Endodermal cell (in vitro differentiated cells): ENCODE data around the gene TRRAP. TPM values are rescaled to one million over a fixed set of nuclear protein-coding genes. Genes with fewer than 3 reads are reported as not detected.
A peak's percentile ranks its signal among the peaks of the same experiment; 100 is the strongest.

Experiments used
- DNase-seq: peaks from one replicate; pipeline ENCODE4 v3.0.0-alpha.2; 2017
- H3K27ac ChIP-seq: 2 replicates; pipeline ENCODE4 v1.5.1; 2013; ENCODE audit warnings: mild to moderate bottlenecking, low read depth, low read length, moderate library complexity
- H3K27me3 ChIP-seq: 2 replicates; pipeline ENCODE4 v1.6.1; 2013; ENCODE audit warnings: mild to moderate bottlenecking, low read length, moderate library complexity; ENCODE audit not compliant: insufficient read depth, control insufficient read depth, poor library complexity, severe bottlenecking
- H3K36me3 ChIP-seq: 2 replicates; pipeline ENCODE4 v1.7.0; 2013; ENCODE audit warnings: mild to moderate bottlenecking, low read length, moderate library complexity; ENCODE audit not compliant: control insufficient read depth, insufficient read depth
- H3K4me1 ChIP-seq: one replicate; pipeline ENCODE4 v1.7.0; 2013; ENCODE audit warnings: low read length; ENCODE audit not compliant: control insufficient read depth, insufficient read depth
- H3K4me3 ChIP-seq: 2 replicates; pipeline ENCODE4 v1.5.1; 2013; ENCODE audit warnings: mild to moderate bottlenecking, low read length, moderate library complexity
- H3K9ac ChIP-seq: 2 replicates; pipeline ENCODE4 v1.6.1; 2013; ENCODE audit warnings: mild to moderate bottlenecking, low read length, moderate library complexity; ENCODE audit not compliant: poor library complexity, severe bottlenecking; ENCODE audit errors: extremely low read depth
- H3K9me3 ChIP-seq: 2 replicates; pipeline ENCODE4 v1.6.1; 2013; ENCODE audit warnings: mild to moderate bottlenecking, low read length, moderate library complexity; ENCODE audit not compliant: control insufficient read depth
- H3K27ac Mint-ChIP-seq: 2 replicates; pipeline ENCODE4 v1.8.0; 2020; ENCODE audit warnings: mixed read lengths
- H3K27me3 Mint-ChIP-seq: 2 replicates; pipeline ENCODE4 v1.8.0; 2021; ENCODE audit warnings: mild to moderate bottlenecking, mixed read lengths; ENCODE audit not compliant: insufficient read depth
- H3K36me3 Mint-ChIP-seq: 2 replicates; pipeline ENCODE4 v1.8.0; 2020; ENCODE audit warnings: low read depth, mixed read lengths
- H3K4me1 Mint-ChIP-seq: 2 replicates; pipeline ENCODE4 v1.8.0; 2020; ENCODE audit warnings: mixed read lengths
- H3K4me3 Mint-ChIP-seq: 2 replicates; pipeline ENCODE4 v1.8.0; 2020; ENCODE audit warnings: mild to moderate bottlenecking, moderate library complexity, mixed read lengths
- H3K9me3 Mint-ChIP-seq: 2 replicates; pipeline ENCODE4 v1.8.0; 2020; ENCODE audit warnings: mild to moderate bottlenecking, mixed read lengths
- CTCF ChIP-seq: fragments of 200-600 bp; sonication (generic); conservative IDR thresholded peaks from 2 replicates; pipeline ENCODE4 v1.5.0; 2021; ENCODE audit warnings: antibody characterized with exemption, mild to moderate bottlenecking
- WGBS, 2 experiments: methylation state at CpG; one replicate each; pipeline versions ENCODE4 v1.1.5 to v1.1.7; 2013; ENCODE audit warnings: missing lambda C conversion rate in 2 of 2, mixed read lengths in 1 of 2; ENCODE audit not compliant: insufficient coverage in 1 of 2, insufficient read length in 1 of 2; 5-methylcytosine and 5-hydroxymethylcytosine counted together
- long read RNA-seq, 4 experiments: library from polyadenylated mRNA in 2 of 4; library from RNA in 1 of 4; library from capped mRNA in 1 of 4; stranded (forward) in 3 of 4; unstranded in 1 of 4; transcript quantifications; one replicate each; pipeline ENCODE4 v2.0.0, GENCODE V29; 2020 to 2021; ENCODE audit warnings: inconsistent platforms in 1 of 4
- polyA plus RNA-seq, 2 experiments: library from polyadenylated mRNA; stranded (reverse); fragments of 50-300 nt; gene quantifications; one replicate each; pipeline ENCODE4 v1.2.3, GENCODE V29; 2013
- total RNA-seq, 2 donors: library from RNA; stranded (reverse); fragmentation: NEBNext Ultra II Directional in 1 of 2; extraction: Animal tissue kit (Norgen Biotek cat#: 25700) in 1 of 2; gene quantifications; 2 replicates in 1 of 2; 3 replicates in 1 of 2; pipeline ENCODE4 v1.2.1, GENCODE V29; 2021

The TRRAP gene
- total RNA-seq: 10 to 100 TPM; 64.3 to 68.8 TPM
- 29.8 TPM for polyA plus RNA-seq (2013, experiment 1 of 2)
- polyA plus RNA-seq (2013, experiment 2 of 2): 30.4 TPM
- long read RNA-seq, experiment 1, partial matches to known transcripts: 31 of 37 reads
- long read RNA-seq, experiment 1, other reads (novel, unspliced or antisense): 6 of 37 reads
- long read RNA-seq, experiment 2, partial matches to known transcripts: 39 of 51 reads
- long read RNA-seq, experiment 2, other reads (novel, unspliced or antisense): 12 of 51 reads
- long read RNA-seq, experiment 3, partial matches to known transcripts: 22 of 31 reads
- long read RNA-seq, experiment 3, other reads (novel, unspliced or antisense): 9 of 31 reads
- long read RNA-seq, experiment 4, partial matches to known transcripts: 1 of 1 reads
- long read RNA-seq, experiment 4, other reads (novel, unspliced or antisense): 0 of 1 reads

GRCh38 chr7:98878365-98879197 lies at the start of gene TRRAP:
TRRAP (plus strand) TSS chr7:98878532; CDS start chr7:98881151, 2,619 bp downstream.
- Mint-ChIP-seq H3K4me1 (peaks cover 6% of the 10 kb centered on the region), H3K36me3 (peaks cover 25% of the 10 kb centered on the region), H3K9me3 (no peaks in the 10 kb centered on the region), H3K27me3 (no peaks in the 10 kb centered on the region), H3K27ac (peak within 1 kb of the TSS; percentile 78), H3K4me3 (peak within 1 kb of the TSS; percentile 79)
- Histone ChIP-seq H3K27me3 (no peaks in the 10 kb centered on the region), H3K4me3 (peak within 1 kb of the TSS; percentile 98), H3K9ac (peak within 1 kb of the TSS; percentile 90), H3K27ac (peak within 1 kb of the TSS; percentile 63), H3K36me3 (peaks cover 30% of the 10 kb centered on the region), H3K9me3 (no peaks in the 10 kb centered on the region), H3K4me1 (no peaks in the 10 kb centered on the region)
- 0 to 1% methylated on average over 44 to 113 of the region's 113 CpGs for WGBS, 2 experiments
- peak; percentile 91 for DNase-seq
- peak; percentile 99 for TF ChIP-seq CTCF

GRCh38 chr7:98830972-98831548 lies 47.3 kb upstream of the TRRAP start:
- no peaks in the 10 kb centered on the region for H3K36me3 Mint-ChIP-seq
- H3K27me3 ChIP-seq: no peaks in the 10 kb centered on the region
- H3K27ac Mint-ChIP-seq: no peak overlapping the region
- H3K27ac ChIP-seq: no peak overlapping the region
- no peaks in the 10 kb centered on the region for H3K9me3 Mint-ChIP-seq
- no peak overlapping the region for H3K4me3 ChIP-seq
- H3K4me3 Mint-ChIP-seq: no peak overlapping the region
- H3K36me3 ChIP-seq: no peaks in the 10 kb centered on the region
- no peak for TF ChIP-seq CTCF
- H3K9ac ChIP-seq: no peak overlapping the region
- 89 to 100% methylated on average over 1 of the region's 2 CpGs for WGBS, 2 experiments
- no peaks in the 10 kb centered on the region for H3K4me1 ChIP-seq
- no peak for DNase-seq
- no peaks in the 10 kb centered on the region for H3K9me3 ChIP-seq
- peaks cover 2% of the 10 kb centered on the region for H3K27me3 Mint-ChIP-seq
- H3K4me1 Mint-ChIP-seq: peaks cover 5% of the 10 kb centered on the region

- H3K4me1 Mint-ChIP-seq: peaks cover 4% of the 10 kb centered on the region
- H3K27ac Mint-ChIP-seq: no peak overlapping the region
- H3K27me3 ChIP-seq: no peaks in the 10 kb centered on the region
- DNase-seq: peak; percentile 85
- peak; percentile 85 for TF ChIP-seq CTCF
- H3K36me3 Mint-ChIP-seq: no peaks in the 10 kb centered on the region
- no peaks in the 10 kb centered on the region for H3K36me3 ChIP-seq
- H3K27ac ChIP-seq: no peak overlapping the region
- H3K4me3 Mint-ChIP-seq: no peak overlapping the region
- H3K27me3 Mint-ChIP-seq: peaks cover under 1% of the 10 kb centered on the region
- no peaks in the 10 kb centered on the region for H3K9me3 ChIP-seq
- no peak overlapping the region for H3K4me3 ChIP-seq
- no peak overlapping the region for H3K9ac ChIP-seq
- WGBS, 2 experiments: 78 to 80% methylated on average over 6 to 8 of the region's 8 CpGs
- no peaks in the 10 kb centered on the region for H3K4me1 ChIP-seq
- no peaks in the 10 kb centered on the region for H3K9me3 Mint-ChIP-seq
Measured at GRCh38 chr7:98831641-98832221, 46.6 kb upstream of the TRRAP start.
